Endometrium (tissue), 2 donors: ENCODE measurements around the gene DCANP1.

ENCODE experiments used
- FAIRE-seq: peaks from 2 replicates; lab custom pipeline; 2012; peaks lifted over from hg19 to GRCh38; lab: Jason Lieb, UNC
- donor health status: control.
- donor health status: control.

The DCANP1 gene

DNA sequence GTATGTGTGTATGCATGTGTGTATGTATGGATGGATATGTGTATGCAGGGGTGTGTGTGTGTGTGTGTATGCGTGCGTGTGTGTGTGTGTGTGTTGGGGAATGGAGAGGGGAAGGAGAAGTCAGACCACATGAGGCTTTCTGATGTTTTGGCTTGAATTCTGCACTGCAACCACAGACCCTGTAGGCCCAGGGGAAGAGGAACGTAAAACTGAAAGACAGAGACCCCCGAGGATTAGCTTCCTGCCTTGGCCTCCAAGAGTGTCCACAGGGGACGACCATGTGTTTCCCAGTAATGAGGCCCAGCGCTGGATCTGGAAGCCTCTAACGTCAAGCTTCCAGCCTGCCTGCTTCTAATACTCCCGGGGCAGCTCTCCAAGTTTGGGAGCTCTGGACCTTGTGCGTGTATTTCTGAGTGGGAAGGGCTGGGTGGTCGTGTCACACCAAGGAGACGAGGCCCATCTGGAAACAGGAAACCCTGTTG, 5.8 kb downstream of the DCANP1 start:
- FAIRE-seq, result no peak

DNA sequence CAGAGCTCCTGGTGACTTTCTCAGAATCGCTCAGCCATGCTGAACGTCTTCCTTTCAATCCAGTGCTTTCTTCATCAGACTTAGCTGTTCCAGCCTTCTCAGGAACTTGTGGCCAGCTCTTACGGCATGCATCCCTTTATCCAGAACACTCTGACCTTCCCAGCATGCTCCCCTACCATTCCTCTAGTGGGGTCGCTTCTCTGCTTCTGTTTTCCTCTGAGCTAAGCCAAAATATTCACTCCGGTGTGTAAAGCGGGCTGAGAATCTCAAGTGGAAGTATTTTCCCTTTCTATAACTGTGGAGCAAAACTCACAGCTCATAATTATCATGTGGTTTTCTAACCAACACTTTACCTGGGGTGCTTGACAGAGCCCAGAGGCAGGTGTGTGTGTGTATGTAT, 6.2 kb downstream of the DCANP1 start:
- no peak for FAIRE-seq

DNA sequence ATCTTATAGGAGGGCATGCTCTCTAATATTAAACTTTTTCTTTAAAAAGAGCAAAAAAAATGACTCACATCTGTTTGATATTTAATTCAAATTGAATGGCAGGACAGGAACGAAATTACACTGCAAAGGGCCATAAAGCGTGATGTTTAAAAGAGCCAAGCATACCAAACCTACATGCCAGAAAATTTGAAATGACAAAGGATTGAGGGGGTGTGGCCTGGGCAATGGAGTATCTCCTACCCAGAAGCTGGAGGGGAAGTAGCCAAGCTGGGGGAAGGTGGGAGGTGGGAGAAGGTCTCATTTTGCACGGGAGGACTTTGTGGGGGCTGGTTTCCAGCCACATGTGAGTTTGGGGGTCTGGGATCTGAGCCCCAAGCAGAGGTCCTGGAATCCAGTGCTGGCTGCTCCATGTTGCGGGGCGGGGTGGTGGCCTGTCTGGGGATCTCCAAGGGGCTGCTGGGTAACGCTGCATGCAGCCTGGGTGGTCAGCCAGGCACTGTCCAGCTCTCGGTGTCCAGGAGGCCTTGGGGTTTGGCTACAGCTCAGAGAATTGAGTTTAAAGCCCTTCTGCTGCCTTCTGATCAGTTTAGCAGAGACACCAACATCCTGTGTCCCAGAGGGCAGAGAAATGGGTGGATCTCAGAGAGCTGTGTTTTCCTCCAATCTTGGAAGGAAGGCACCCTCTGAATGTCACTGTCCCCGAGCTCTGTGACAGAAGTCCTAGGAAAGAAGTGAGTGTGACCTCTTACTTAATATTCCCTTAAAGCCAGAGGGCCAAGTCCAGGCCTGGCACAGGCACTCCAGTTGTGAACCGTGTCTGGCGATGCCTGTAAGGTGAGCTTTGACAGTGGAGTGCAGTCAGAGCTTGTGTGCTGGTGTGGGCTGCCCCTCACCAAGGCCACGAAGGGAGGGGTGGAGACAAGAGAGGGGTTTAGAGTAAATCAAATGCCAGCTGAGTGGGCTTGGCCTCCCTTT, 7.6 kb downstream of the DCANP1 start:
- no peak for FAIRE-seq

DNA sequence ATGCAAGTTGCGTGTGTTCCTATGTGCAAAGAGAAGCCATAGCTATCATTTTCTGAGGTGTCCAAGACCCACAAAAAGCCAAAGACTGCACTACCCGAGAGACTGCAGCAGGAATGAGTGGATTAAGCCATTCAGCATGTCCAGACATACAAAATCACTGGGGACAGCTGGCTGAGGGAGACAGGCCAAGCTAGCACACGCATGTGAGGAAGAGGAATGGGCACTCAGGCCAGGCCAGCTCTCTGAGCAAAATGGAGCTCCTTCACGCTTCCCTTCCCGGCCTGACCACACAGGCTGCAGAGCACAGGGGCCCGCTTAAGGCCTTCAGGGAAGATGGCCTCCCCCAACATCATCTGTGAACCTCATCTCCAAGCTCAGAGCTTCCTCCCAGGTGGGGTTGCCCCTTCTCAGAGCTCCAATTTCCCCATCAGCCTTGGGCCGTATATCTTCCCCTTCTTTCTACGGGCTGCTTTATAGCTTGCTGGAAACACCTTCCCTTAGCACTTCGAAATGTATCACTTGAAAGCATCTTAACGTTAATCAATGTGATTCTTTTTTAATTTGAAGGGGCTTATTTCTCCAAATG, 8.4 kb downstream of the DCANP1 start:
- FAIRE-seq, result no peak

DNA sequence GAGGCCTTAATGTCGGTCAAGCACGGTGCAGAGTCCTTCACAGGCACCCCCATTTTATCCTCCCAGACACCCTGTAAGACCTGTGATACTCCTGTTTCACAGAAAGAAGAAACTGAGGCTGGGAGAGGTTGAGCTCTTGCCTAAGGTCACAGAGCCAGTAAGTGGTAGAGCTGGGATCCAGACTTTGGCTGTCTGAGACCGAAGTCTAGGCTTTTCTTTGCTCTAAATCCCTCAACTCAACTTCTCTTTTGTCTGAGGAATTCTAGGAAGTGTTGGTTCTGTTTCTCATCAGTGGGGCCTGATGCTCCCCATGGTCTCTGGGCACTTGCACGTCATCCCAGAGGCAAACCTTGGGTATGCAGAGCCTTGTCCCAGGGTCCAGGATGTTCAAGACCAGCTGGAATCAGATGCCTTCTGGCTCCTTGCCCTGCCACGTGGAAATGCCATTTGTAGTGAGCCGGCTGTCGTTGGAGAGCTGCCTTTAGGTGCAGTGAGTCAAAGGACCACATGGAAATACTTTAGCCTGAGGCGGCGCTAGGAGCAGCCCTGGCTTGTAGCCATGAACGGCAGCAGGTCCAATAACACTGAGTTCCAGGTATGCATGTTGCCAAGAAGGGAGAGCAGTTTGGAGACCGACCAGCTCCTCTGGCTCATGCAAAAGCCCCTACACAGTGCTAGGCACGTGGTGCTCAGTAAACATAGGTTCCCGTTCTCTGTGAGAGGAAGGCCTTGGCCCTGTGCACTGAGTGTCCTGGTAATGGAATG, 9.2 kb downstream of the DCANP1 start:
- no peak for FAIRE-seq

DNA sequence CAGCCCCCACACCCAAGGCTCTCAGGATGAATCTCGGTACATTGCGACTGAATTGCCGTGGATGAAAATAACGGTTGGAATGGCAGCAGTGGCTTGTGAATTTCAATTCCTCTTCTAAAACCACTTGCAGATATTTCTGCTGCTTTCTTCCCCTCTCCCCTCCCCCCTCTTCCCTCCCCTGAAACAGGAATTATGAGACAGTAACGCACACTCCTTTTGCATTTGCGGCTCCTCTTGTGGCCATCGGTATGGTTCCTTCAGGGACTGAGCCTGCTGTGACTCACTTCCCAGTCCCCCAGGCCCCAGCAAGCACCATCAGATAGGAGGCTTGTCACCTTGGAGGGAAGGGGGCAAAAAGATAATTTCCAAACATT, 9.7 kb downstream of the DCANP1 start:
- no peak for FAIRE-seq

DNA sequence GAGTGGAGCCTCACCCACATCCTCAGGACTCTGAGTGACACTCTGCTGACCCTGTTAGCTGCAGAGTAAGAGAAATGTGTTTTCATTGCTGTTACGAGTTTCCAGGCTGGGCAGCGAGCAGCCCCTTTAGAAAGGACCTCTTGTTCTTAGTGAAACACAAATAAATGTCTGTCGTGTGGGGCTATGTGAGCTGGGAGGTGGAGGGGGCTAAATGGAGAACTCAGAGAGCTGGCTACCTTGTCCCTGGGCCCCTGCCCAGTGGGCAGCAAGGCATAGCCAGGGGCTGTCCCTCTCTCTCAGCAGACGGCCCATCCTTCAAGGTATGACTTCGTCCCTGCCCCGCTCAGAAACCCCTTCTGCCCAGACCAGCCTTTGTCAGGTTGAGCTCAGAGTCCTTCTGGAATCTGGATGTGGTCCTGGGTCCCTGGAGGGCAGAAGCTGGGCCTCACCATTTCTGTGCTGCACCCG, 10.2 kb downstream of the DCANP1 start:
- FAIRE-seq, result no peak

DNA sequence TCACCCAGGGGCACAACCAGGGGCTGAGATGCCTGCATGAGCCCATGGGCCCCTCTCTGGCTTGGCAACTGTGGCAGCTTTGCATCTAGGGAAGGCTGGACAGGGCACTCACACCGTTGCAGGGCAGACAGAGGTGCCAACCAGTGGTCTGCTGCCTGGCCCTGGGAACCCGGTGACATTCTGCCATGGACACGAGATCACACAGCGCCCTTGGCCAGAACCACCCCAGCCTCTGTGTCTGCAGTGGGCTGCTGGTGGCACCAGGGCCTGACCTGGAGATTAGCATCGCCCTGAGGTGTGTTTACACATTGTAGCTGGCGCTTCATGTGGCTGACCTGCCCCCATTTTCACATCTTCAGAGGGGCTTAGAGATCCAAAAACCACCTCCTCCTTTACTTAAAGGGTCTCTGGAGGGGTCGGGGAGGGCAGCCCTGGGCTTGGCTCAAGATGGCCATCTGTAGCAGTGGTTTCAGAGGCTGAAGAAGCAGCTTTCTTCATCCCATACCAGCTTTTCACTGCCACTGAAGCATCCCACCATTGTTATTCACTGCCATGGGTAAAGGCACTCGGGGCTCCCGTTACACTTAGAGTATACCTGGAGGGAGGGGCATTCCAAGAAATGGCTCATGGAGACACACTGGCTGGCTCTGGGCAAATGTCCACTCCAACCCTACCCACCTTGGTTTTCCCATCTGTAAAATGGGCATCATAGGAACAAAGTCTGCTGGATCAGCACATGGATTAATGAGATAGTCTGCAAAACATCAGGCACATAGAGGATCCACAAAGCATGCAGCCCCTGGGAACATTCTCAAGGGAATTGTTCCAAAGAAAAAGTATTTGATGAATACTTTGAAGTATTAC, 11.4 kb downstream of the DCANP1 start:
- no peak for FAIRE-seq

DNA sequence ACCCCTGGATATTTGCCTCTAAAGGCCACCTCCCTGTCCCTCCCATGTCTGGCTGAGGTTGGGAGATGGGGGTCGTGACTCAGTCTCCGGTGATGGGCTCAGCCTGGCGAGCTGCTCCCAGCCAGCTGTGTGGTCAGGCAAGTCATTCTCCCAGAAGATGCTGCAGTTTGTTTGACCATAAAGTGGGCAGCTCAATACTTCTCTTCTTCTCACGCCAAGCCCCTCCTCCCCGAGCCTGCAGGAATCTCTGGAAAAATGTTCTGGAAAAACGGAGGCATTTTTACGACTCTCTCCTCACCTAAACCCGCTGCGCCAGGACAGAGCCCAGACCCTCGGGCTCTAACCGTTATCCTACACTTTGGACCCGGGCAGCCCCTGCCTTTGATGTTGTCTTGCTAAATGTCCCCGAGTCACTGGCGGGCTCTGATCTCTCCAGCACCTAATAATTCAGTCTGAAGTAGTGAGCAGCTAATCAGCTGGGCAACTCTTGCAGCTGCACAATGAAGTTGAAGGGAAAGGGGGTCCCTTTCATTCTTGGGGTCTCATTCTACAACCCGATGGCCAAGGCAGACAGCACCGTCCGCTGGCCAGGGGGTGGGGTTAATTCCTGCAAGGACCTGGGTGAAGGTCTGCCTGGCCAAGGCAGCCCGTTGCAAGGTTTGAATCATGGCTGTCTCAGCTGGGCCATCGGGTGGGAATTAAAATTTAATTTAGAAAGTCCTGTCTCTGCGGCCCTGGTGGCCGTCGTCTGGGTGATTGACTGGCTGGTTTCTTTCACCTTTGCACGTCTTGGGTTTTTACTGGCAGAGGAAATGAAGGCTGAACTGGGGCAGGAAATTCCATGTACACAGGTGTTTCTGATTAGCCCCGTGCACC, 12.3 kb downstream of the DCANP1 start:
- no peak for FAIRE-seq

DNA sequence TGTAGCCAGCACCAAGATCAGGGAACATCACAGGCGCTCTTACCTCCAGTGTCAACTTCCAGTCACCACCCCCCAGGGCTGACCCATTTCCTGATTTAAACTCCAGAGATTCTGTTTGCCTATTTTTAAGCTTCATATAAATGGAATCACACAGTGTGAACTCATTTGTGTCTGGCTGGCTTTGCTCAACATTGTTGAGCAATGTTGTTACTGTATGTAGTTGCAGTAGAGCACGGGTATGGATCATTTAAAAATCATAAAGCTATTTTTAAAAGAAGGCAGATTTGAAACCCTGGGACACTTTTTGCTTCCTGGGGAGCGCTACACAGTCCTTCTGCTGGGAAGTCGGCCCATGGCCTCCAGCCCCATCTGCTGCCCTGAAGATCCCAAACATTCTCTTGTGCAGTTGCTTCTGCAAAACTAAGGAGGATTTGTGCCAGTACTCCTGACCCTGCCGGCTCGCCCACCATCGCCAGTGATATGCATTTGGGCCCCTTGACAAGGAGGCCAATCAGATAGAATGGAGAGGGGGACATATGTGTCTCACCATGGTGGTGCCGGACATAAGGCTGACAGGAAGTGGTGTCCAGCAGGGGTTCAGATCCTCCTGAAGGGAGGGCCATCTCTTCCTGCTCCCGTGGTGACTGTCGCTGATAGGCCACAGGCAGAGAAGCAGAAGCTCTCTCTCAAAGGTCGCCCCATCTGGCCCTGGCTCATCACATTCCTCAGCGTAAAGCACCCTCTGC, 13.3 kb downstream of the DCANP1 start:
- no peak for FAIRE-seq

DNA sequence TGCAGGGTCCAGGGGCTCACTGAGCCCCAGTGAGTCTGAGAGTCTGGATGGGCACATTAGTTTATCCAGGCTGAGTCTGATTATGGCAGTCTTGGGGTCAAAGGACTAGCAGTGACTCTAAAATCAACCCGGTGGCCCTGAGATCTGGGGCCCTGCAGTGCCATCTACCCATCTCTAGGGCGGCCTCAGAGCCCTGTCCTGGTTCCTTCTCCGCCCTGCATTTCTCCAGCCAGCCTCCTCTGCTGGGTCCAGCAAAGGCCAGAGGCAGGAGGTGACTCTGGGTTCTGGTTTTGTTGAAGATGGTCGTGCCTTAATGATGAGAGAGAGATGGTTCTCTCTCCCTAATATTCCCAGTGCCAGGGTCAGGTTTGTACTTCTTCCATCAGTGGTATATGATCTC, 15.0 kb downstream of the DCANP1 start:
- FAIRE-seq, result no peak

DNA sequence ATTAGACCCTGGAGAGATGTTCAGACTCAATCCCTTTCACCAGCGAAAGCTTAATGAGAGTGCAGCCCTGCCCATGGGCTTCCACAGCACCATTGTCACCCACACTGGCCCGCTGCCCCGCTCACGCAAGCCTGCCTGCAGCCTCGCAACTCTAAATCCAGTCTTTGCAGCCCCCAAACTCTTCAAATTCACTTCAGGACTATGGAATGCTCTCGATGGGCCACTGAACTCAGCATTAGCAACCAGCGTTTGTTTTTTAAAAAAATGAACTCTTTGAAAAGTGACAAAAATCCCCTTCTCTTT, 17.1 kb downstream of the DCANP1 start:
- no peak for FAIRE-seq

DNA sequence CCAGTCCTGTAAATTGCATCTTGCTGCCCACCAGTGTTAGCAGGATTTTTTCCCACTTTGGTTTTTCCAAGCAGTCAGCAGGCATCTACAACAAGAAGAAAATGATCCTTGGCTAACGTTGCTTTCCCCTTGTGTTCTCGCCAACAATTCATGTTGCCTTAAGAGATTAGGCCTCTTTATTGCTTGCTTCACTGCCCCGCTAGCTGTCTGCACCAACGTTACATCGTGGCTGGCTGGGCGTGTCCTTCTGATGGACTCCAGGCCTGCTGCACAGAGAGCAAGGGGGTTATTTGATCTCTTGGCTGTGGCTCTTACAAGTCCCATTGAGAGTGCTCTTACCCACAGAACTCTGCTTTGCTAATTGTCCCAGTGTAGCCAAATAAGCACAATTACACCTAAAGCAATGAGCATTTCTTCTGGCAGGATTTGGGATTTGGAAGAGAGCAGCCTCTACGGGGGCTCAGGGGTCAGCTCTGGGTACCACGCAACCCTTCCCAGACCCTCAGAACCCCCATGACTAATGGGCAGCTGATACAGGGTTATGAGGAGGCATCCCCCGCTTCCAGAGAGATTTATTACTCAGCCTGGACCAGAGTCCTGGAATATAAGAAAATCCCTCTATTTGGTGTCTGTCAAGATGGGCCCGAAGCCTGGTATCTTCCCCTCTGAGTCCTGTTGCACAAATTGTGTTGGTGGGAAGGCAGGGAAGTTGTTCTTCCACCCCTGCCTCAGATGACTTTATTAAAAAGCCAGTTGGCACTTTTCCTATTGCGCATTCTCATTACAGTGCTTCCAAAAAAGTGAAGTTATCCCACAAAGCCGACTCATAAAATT, 17.6 kb downstream of the DCANP1 start:
- FAIRE-seq, result no peak

DNA sequence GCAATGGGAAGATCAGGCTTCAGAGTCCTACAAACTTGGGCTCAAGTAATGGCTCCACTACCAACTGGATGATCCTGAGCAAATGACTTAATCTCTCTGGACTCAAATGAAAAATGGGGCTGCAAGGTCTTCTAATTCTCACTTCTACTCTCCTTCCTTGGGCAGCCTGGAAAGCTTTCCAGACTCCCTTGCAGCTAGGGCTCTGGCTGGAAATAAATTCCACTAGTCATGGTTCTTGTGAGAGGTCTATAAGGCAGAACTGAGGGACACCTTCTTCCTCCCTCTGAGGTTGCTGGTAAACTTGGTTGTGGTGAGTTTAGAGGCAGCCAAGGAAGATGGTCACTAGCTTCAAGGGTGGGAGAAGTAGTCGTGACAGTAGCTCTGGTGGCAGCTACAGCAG, 18.6 kb downstream of the DCANP1 start:
- FAIRE-seq, result no peak

DNA sequence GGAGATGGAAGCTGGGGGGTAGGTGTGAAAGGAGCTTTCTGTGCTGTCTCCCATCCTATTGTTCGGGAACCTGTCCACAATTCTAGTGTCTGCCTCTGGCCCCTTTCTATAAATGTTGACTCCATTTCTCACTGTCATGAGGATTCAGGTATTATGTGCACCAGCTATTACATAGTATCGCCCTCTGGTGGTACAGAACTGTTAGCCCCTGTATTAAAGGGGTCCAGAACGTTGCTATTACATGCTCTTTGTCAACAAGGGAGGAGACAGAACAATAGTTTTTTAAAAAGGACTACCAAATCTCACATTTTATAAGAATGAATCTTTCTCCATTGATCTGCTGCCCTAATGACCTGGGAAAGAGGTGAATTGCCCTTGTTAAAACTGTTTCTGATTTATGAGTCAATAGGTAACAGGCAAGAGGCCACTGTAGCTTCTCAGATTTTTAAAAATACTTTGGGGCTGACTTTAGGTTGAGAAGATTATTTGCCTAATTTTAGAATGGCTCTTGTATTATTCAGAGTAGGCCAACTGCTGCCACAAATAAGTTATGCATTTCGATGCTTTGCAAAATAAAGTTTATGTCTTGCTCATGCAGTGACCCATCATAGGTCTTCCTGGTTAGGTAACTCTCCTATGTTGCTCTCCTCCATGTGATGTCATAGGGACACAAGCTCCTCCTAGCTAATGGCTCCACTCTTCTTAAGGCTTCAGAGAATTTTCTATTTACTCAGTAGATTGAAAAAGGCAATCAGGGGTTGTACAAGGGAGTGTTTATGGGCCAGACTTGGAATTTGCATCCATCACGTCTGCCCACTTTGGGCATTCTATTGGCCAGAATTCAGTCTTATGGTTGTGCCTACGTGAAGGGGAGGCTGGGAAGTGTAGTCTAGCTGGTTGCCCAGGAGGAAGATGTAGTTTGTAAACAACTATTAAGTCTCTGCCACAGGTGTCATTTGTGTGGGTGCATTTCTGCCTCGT, 20.8 kb downstream of the DCANP1 start:
- FAIRE-seq, result no peak

DNA sequence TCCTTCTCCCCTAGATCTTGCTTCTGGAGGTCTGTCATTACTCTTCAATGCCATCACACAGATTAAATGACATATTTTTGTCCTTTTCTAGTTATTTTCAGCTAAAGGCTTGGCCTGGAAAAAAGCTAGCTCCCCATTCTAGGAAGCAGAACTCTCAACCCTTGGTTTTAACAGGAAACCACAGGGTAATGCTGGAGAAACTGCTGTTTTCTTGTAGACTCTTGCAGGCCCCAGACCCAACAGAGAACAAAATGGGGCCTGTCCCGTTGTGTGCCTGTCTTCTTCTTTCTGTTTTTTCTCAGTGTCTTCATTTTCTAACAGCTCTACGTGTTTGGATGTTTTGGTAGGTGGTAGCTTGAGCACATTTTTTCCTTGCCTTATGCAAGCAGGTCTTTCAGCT, 21.5 kb downstream of the DCANP1 start:
- no peak for FAIRE-seq

DNA sequence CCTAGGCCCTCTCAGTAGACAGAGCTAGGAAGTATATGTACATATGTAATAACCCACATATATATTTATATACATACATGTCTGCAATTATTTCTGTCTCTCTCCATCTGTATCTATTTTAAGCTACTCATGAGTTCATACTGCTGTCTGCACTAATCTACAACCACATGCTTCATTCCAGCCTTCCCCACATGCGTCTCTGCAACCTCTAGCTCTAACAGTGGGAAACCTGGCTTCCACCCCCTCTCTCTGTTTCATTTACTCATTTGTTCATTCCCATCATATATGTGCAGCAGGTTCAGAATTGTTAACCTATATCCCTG, 23.3 kb downstream of the DCANP1 start:
- no peak for FAIRE-seq

DNA sequence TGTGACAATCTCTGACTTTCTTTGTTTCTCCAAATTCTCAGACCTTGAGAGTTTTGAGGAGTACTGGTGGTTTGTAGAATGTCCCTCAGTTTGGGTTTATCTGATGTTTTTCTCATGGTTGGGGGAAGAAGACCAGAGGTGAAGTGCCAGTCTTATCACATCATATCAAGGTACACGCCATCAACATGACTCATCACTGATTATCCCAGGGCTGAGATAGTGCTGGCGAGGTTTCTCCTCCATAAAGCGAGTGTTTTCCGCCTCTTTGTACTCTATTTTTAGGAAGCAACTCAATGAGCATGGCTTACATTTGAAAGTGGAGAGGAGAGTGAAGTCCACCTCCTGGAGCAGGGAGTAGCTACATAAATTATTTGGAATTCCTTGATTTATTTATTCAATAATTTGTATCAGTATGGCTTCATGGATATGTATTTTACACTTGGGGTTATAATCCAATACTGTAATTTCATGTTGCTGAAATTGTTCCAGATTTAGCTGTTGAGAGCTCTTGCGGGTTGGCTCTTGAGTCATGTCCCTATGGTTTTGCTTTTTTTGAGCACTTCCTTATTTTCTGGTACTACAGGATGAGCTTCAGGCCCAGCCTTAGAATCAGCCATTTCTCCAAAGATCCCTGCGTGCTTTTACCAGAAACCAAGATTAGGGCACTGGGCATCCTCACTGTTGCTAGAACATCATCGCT, 23.9 kb downstream of the DCANP1 start:
- FAIRE-seq, result no peak
